ENCODE data around the gene DNER. TPM values are rescaled to one million over a fixed set of nuclear protein-coding genes. Genes with fewer than 3 reads are reported as not detected.

DNER gene
- total RNA-seq, 4 donors from 2014 or later = 1.5 to 13.1 (median 4.7) TPM

DNA sequence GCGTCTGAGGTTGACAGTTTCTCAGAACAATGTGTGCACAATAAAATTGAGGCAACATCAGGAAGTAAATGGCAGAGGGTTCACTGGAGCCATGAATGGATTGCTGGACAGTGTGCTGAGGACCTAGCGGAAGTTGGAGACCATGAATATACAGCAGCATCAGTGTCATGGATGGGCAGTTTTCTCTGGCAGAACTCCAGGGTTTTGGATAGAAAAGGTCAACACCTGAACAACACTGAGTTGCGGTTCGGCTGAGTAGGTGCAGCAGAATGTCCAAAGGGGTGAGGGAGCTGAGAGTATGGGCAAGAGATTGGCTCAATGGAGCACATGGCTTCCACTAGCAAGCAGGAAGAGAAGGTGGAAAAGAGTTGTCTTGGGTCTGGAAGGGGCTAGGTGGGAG lies 73.7 kb downstream of the DNER start:
- Histone ChIP-seq H3K4me3 (no peak overlapping the region), H3K4me1 (no peaks in the 10 kb centered on the region), H3K27ac (no peak overlapping the region), H3K27me3 (no peaks in the 10 kb centered on the region), H3K36me3 (no peaks in the 10 kb centered on the region), H3K9me3 (no peaks in the 10 kb centered on the region)
- 92 to 97% methylated on average over 4 of the region's 4 CpGs for WGBS, 2 donors
- no peak for TF ChIP-seq EP300 (IDR thresholded peaks at IDR 0.05)
- TF ChIP-seq, protein P1, sequence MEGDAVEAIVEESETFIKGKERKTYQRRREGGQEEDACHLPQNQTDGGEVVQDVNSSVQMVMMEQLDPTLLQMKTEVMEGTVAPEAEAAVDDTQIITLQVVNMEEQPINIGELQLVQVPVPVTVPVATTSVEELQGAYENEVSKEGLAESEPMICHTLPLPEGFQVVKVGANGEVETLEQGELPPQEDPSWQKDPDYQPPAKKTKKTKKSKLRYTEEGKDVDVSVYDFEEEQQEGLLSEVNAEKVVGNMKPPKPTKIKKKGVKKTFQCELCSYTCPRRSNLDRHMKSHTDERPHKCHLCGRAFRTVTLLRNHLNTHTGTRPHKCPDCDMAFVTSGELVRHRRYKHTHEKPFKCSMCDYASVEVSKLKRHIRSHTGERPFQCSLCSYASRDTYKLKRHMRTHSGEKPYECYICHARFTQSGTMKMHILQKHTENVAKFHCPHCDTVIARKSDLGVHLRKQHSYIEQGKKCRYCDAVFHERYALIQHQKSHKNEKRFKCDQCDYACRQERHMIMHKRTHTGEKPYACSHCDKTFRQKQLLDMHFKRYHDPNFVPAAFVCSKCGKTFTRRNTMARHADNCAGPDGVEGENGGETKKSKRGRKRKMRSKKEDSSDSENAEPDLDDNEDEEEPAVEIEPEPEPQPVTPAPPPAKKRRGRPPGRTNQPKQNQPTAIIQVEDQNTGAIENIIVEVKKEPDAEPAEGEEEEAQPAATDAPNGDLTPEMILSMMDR (IDR thresholded peaks at IDR 0.05) = no peak
- TF ChIP-seq POLR2A (IDR thresholded peaks at IDR 0.05) = no peak
- no peak for DNase-seq (ENCODE audit: low spot score in 2 of 2)

DNA sequence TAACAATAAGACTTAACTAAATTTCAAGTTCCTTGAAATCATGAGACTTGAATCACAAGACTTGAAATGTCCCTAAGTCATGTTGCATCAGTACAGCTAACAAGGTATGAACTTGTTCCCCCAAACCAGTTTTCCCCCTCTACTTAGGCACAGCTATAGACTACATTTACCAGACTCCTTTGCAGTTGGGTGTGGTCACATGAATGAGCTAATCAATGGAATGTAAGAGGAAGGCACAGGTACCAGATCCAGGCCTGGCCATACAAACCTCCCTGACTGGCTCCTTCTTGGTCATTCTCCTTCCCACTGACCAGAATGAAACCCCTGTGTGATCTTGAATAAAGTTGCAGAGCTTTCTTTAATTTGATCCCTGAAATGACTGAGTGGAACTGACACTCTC lies 77.8 kb downstream of the DNER start:
- peaks cover 0 to 5% of the 10 kb centered on the region in 2 donors for H3K27me3 ChIP-seq
- DNase-seq (ENCODE audit: low spot score in 2 of 2) = no peak

DNA sequence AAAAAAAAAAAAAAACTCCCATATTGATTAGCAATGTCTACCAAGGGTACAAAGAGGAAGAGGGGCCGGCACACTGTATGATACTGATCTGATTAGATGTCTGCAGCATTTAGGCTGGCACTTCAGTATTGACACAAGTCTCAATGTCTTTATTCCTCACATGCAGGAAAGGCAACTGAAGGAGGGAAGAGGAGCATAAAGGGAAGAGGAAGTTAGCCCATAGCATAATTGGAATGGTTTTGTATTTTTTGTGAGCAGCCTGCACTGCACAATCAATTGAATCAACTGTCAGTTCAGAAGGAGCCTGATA lies 79.0 kb downstream of the DNER start:
- 70 to 79% methylated on average over 1 of the region's 1 CpG for whole genome bisulfite sequencing, 2 donors
- peaks cover 0 to 5% of the 10 kb centered on the region in 2 donors for H3K27me3 ChIP-seq
- no peak for DNase-seq (ENCODE audit: low spot score in 2 of 2)
- no peak overlapping the region for H3K27ac ChIP-seq
- no peaks in the 10 kb centered on the region for H3K36me3 ChIP-seq
- H3K4me3 ChIP-seq = no peak overlapping the region
- no peak for TF ChIP-seq POLR2A (IDR thresholded peaks at IDR 0.05)
- TF ChIP-seq, protein P1 (IDR thresholded peaks at IDR 0.05) = no peak
- no peak for TF ChIP-seq EP300 (IDR thresholded peaks at IDR 0.05)
- no peaks in the 10 kb centered on the region for H3K4me1 ChIP-seq
- no peaks in the 10 kb centered on the region for H3K9me3 ChIP-seq

More for the DNA sequence above, 77.8 kb downstream of the DNER start:
- no peak overlapping the region for H3K27ac ChIP-seq
- TF ChIP-seq, protein P1 (IDR thresholded peaks at IDR 0.05) = no peak
- TF ChIP-seq POLR2A (IDR thresholded peaks at IDR 0.05) (no peak), EP300 (IDR thresholded peaks at IDR 0.05) (no peak)
- H3K4me3 ChIP-seq = no peak overlapping the region
- H3K4me1 ChIP-seq = no peaks in the 10 kb centered on the region
- no peaks in the 10 kb centered on the region for H3K36me3 ChIP-seq
- H3K9me3 ChIP-seq = no peaks in the 10 kb centered on the region

DNA sequence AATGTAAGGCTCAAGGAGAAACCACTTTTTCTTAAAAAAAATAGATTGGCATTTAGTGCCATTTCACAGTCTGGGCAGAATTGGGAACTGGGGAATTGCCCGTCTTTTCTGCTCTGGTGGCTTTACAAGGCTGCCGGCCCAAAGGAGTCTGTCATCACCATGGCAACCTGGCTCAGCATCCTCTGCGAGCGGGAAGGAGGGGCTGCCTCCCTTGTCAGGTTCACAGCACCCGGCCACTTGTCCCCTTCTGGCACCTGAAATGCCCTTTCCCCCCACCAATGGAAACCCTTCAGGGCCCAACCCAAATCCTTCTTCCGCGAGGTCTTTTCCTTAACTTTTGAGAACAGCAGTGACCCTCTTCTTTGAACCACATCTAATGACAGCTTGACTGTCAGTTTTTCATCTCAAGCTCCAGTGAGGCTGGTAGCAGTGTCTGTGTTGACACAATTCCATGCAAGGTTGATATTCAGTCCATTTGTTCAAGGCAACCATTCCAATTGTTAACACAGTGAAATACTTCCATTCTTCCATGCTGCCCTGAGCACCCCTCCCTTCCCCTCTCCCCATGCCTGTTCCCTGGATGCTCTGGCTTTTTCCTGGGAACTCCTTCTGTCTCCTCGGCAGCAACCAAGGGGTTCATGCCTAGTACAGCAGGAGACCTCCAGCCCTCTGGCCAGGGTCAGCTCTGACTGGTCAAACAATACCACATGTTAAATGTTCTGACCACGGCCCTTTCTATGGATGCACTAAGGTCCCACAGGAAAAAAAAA lies 79.6 kb downstream of the DNER start:
- H3K36me3 ChIP-seq = no peaks in the 10 kb centered on the region
- H3K4me3 ChIP-seq = no peak overlapping the region
- H3K27ac ChIP-seq = no peak overlapping the region
- peaks cover 0 to 5% of the 10 kb centered on the region in 2 donors for H3K27me3 ChIP-seq
- no peak for TF ChIP-seq POLR2A (IDR thresholded peaks at IDR 0.05)
- TF ChIP-seq EP300 (IDR thresholded peaks at IDR 0.05) = no peak
- TF ChIP-seq, protein P1 (IDR thresholded peaks at IDR 0.05) = no peak
- 36 to 43% methylated on average over 9 of the region's 9 CpGs for WGBS, 2 donors
- H3K9me3 ChIP-seq = no peaks in the 10 kb centered on the region
- no peaks in the 10 kb centered on the region for H3K4me1 ChIP-seq
- no peak for DNase-seq (ENCODE audit: low spot score in 2 of 2)

DNA sequence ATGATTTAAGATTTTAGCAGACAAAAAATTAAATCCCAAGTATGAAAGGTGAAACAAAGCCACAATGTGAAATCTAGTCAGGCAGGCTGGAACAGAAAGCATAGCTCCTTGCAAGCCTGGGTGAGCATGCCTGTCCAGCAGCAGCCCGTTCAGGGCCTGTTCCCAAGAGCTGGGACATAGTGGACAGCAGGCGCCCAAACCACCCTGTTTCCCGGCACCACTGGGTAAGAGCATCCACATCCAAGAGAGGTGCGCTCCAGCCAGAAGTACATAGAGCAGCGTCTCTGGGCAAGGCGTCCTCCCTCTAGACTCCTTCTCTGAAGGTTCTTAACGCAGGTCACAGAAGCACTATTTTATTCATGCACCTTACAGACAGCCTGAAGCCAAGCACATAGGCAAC lies 80.8 kb downstream of the DNER start:
- H3K27me3 ChIP-seq = peaks cover 0 to 5% of the 10 kb centered on the region in 2 donors
- no peaks in the 10 kb centered on the region for H3K9me3 ChIP-seq
- no peak overlapping the region for H3K4me3 ChIP-seq
- no peak for DNase-seq (ENCODE audit: low spot score in 2 of 2)
- H3K36me3 ChIP-seq = no peaks in the 10 kb centered on the region
- TF ChIP-seq, protein P1 (IDR thresholded peaks at IDR 0.05) = no peak
- no peak for TF ChIP-seq POLR2A (IDR thresholded peaks at IDR 0.05)
- TF ChIP-seq EP300 (IDR thresholded peaks at IDR 0.05) = no peak
- WGBS, 2 donors = 73 to 75% methylated on average over 7 of the region's 7 CpGs
- no peaks in the 10 kb centered on the region for H3K4me1 ChIP-seq
- no peak overlapping the region for H3K27ac ChIP-seq
